Measurements from ENCODE around the gene PPIG.

Gene PPIG

GRCh38 chr2:169658877-169659276, 74.7 kb downstream of the PPIG start:
- Histone ChIP-seq H3K4me1 (ENCODE audit: control insufficient read depth, insufficient read depth, low read length) (no peaks in the 10 kb centered on the region), H3K36me3 (ENCODE audit: control insufficient read depth in 2 of 2, insufficient read depth in 1 of 2, low read length in 2 of 2) (no peaks in the 10 kb centered on the region), H3K9me3 (ENCODE audit: control insufficient read depth, insufficient read depth, low read depth, low read length) (no peaks in the 10 kb centered on the region), H3K27ac (ENCODE audit: extremely low read depth, low read depth, low read length) (no peak overlapping the region), H3K4me3 (ENCODE audit: low read depth, low read length) (no peak overlapping the region)
- CTCF ChIA-PET = no interaction called here
- TF ChIP-seq ZNF391 (tag by site-specific recombination; IDR thresholded peaks at IDR 0.05; ENCODE audit: borderline replicate concordance, low read depth) = no peak
- POLR2A ChIA-PET = no interaction called here

GRCh38 chr2:169659320-169659719, 75.2 kb downstream of the PPIG start:
- ChIA-PET CTCF (no interaction called here), POLR2A (no interaction called here)
- no peaks in the 10 kb centered on the region for H3K36me3 ChIP-seq (ENCODE audit: control insufficient read depth in 2 of 2, insufficient read depth in 1 of 2, low read length in 2 of 2)
- no peaks in the 10 kb centered on the region for H3K9me3 ChIP-seq (ENCODE audit: control insufficient read depth, insufficient read depth, low read depth, low read length)
- no peaks in the 10 kb centered on the region for H3K4me1 ChIP-seq (ENCODE audit: control insufficient read depth, insufficient read depth, low read length)
- TF ChIP-seq PRDM10 (tag by site-specific recombination; IDR thresholded peaks at IDR 0.05) = peak; percentile 46; the same call in 1 of the 2 replicates
- TF ChIP-seq ZNF510 (tag by site-specific recombination; IDR thresholded peaks at IDR 0.05; ENCODE audit: insufficient replicate concordance) = no peak
- no peak for TF ChIP-seq BCL11A (tag by site-specific recombination; IDR thresholded peaks at IDR 0.05; ENCODE audit: low read depth)
- no peak for TF ChIP-seq HOXC10 (CRISPR knock-in tag; IDR thresholded peaks at IDR 0.05)
- no peak overlapping the region for H3K4me3 ChIP-seq (ENCODE audit: low read depth, low read length)
- no peak overlapping the region for H3K27ac ChIP-seq (ENCODE audit: extremely low read depth, low read depth, low read length)

- CTCF ChIA-PET = no interaction called here
- H3K27ac ChIP-seq (ENCODE audit: extremely low read depth, low read depth, low read length) = no peak overlapping the region
- no peaks in the 10 kb centered on the region for H3K4me1 ChIP-seq (ENCODE audit: control insufficient read depth, insufficient read depth, low read length)
These were observed 77.1 kb downstream of the PPIG start for GRCh38 chr2:169661265-169661664.

DNA sequence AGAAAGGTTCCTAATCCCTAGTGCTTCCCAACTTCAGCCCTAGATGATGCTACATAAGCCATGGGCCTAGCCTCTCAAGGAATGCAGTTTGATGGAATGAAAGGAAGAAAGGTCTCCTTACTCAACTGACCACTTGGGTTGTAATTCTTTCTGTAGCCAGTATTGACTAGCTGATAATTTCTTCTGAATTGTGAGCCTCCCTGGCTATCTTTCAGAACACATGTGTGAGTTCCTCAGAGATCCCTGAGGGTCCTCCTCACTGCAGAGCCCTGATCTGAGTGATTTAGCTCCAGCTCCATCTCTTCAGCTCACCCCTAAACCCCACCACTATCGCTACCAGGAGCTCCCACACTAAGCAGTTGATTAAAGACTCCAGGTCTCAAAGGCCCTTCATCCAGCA, 78.6 kb downstream of the PPIG start:
- Histone ChIP-seq H3K36me3 (ENCODE audit: control insufficient read depth in 2 of 2, insufficient read depth in 1 of 2, low read length in 2 of 2) (no peaks in the 10 kb centered on the region), H3K4me3 (ENCODE audit: low read depth, low read length) (no peak overlapping the region), H3K9me3 (ENCODE audit: control insufficient read depth, insufficient read depth, low read depth, low read length) (no peaks in the 10 kb centered on the region), H3K4me1 (ENCODE audit: control insufficient read depth, insufficient read depth, low read length) (no peaks in the 10 kb centered on the region), H3K27ac (ENCODE audit: extremely low read depth, low read depth, low read length) (no peak overlapping the region)
- CTCF ChIA-PET = no interaction called here
- POLR2A ChIA-PET = no interaction called here
- TF ChIP-seq SETDB1 (IDR thresholded peaks at IDR 0.05; ENCODE audit: insufficient read length, low read length) = no peak
- TF ChIP-seq ZNF629 (tag by site-specific recombination; IDR thresholded peaks at IDR 0.05) = no peak
- TF ChIP-seq ZNF24 (tag by site-specific recombination; IDR thresholded peaks at IDR 0.05) = no peak
- no peak for TF ChIP-seq GLI4 (tag by site-specific recombination; IDR thresholded peaks at IDR 0.05)
- no peak for TF ChIP-seq ZNF2 (tag by site-specific recombination; IDR thresholded peaks at IDR 0.05)
- no peak for TF ChIP-seq OVOL3 (tag by site-specific recombination; IDR thresholded peaks at IDR 0.05)
- TF ChIP-seq ZBTB10 (tag by site-specific recombination; IDR thresholded peaks at IDR 0.05) = no peak
- no peak for TF ChIP-seq ZFP37 (tag by site-specific recombination; IDR thresholded peaks at IDR 0.05)
- TF ChIP-seq ZNF10 (tag by site-specific recombination; IDR thresholded peaks at IDR 0.05) = no peak

More at GRCh38 chr2:169661265-169661664, 77.1 kb downstream of the PPIG start:
- Histone ChIP-seq H3K36me3 (ENCODE audit: control insufficient read depth in 2 of 2, insufficient read depth in 1 of 2, low read length in 2 of 2) (no peaks in the 10 kb centered on the region), H3K4me3 (ENCODE audit: low read depth, low read length) (no peak overlapping the region), H3K9me3 (ENCODE audit: control insufficient read depth, insufficient read depth, low read depth, low read length) (no peaks in the 10 kb centered on the region)
- TF ChIP-seq ZNF473 (tag by site-specific recombination; IDR thresholded peaks at IDR 0.05) (no peak), ZNF692 (tag by site-specific recombination; IDR thresholded peaks at IDR 0.05) (no peak), ZSCAN18 (tag by site-specific recombination; IDR thresholded peaks at IDR 0.05) (no peak), ZNF155 (tag by site-specific recombination; IDR thresholded peaks at IDR 0.05) (no peak)
- POLR2A ChIA-PET = no interaction called here

Data from HEK293 (cell line).